Liver (tissue), 3 donors: ENCODE measurements around the gene ADAMTS2.

Source experiments
- CTCF ChIP-seq: fragments of 150-350 bp; IDR thresholded peaks from 2 replicates; pipeline ENCODE4 v1.5.1; 2017; ENCODE audit warnings: improper control_type of control experiment, low read depth, low read length; ENCODE audit not compliant: missing input control
- EGR1 ChIP-seq, 2 donors: IDR thresholded peaks; 2 replicates each; pipeline ENCODE4 v1.6.1; 2016 to 2018; ENCODE audit warnings: antibody characterized with exemption in 2 of 2, low read depth in 2 of 2
- JUND ChIP-seq, 2 donors: IDR thresholded peaks; 2 replicates each; pipeline ENCODE4 v1.6.1; 2016; ENCODE audit warnings: antibody characterized with exemption in 2 of 2
- RAD21 ChIP-seq, 2 donors: IDR thresholded peaks; 2 replicates each; pipeline ENCODE4 v1.6.1; 2016; ENCODE audit warnings: antibody characterized with exemption in 2 of 2, mild to moderate bottlenecking in 2 of 2
- SP1 ChIP-seq: IDR thresholded peaks from 2 replicates; pipeline ENCODE4 v1.6.1; 2018; ENCODE audit warnings: antibody characterized with exemption, mild to moderate bottlenecking
- TAF1 ChIP-seq: conservative IDR thresholded peaks from 2 replicates; pipeline ENCODE4 v1.6.1; 2016; ENCODE audit warnings: antibody characterized with exemption, mild to moderate bottlenecking
- YY1 ChIP-seq: IDR thresholded peaks from 2 replicates; pipeline ENCODE4 v1.6.1; 2016; ENCODE audit warnings: antibody characterized with exemption, mild to moderate bottlenecking
- TF ChIP-seq, protein P1 (sequence below): IDR thresholded peaks from 2 replicates; pipeline ENCODE4 v1.6.1; 2016; ENCODE audit warnings: antibody characterized with exemption
- TF ChIP-seq, protein P2 (sequence below): IDR thresholded peaks from 2 replicates; pipeline ENCODE4 v1.6.1; 2016; ENCODE audit warnings: antibody characterized with exemption, mild to moderate bottlenecking
- TF ChIP-seq, protein P3 (sequence below): IDR thresholded peaks from 2 replicates; pipeline ENCODE4 v1.6.1; 2016; ENCODE audit warnings: antibody characterized with exemption
- donor health status: healthy.
- donor health status: healthy.

DNA sequence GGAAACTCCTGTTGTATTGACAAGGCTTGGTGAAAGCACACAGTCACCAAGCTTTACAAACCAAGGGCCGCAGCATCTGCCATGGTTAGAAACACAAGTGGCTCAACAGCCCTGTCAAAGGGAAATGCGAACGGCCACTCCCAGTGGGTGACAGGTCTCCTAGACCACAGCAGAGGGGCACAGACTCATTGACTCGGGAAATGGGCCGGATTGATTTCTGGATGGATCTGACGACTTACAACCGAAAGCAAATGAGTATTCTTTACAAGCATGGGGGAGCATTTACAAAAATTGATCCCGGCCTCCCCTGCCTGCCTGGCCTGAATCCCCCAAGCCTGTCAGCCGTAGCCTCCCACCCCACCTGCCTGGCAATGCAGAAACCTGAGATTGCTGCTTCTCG lies 48.2 kb downstream of the ADAMTS2 start:
- no peak for TF ChIP-seq CTCF
- TF ChIP-seq JUND (IDR thresholded peaks at IDR 0.05): no peak
- TF ChIP-seq, protein P1, sequence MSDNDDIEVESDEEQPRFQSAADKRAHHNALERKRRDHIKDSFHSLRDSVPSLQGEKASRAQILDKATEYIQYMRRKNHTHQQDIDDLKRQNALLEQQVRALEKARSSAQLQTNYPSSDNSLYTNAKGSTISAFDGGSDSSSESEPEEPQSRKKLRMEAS: no peak
- TF ChIP-seq, protein P2, sequence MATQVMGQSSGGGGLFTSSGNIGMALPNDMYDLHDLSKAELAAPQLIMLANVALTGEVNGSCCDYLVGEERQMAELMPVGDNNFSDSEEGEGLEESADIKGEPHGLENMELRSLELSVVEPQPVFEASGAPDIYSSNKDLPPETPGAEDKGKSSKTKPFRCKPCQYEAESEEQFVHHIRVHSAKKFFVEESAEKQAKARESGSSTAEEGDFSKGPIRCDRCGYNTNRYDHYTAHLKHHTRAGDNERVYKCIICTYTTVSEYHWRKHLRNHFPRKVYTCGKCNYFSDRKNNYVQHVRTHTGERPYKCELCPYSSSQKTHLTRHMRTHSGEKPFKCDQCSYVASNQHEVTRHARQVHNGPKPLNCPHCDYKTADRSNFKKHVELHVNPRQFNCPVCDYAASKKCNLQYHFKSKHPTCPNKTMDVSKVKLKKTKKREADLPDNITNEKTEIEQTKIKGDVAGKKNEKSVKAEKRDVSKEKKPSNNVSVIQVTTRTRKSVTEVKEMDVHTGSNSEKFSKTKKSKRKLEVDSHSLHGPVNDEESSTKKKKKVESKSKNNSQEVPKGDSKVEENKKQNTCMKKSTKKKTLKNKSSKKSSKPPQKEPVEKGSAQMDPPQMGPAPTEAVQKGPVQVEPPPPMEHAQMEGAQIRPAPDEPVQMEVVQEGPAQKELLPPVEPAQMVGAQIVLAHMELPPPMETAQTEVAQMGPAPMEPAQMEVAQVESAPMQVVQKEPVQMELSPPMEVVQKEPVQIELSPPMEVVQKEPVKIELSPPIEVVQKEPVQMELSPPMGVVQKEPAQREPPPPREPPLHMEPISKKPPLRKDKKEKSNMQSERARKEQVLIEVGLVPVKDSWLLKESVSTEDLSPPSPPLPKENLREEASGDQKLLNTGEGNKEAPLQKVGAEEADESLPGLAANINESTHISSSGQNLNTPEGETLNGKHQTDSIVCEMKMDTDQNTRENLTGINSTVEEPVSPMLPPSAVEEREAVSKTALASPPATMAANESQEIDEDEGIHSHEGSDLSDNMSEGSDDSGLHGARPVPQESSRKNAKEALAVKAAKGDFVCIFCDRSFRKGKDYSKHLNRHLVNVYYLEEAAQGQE: no peak
- TF ChIP-seq, protein P3, sequence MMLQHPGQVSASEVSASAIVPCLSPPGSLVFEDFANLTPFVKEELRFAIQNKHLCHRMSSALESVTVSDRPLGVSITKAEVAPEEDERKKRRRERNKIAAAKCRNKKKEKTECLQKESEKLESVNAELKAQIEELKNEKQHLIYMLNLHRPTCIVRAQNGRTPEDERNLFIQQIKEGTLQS: no peak
- no peak for TF ChIP-seq YY1
- no peak for TF ChIP-seq TAF1
- no peak for TF ChIP-seq RAD21 (IDR thresholded peaks at IDR 0.05)
- no peak for TF ChIP-seq SP1
- TF ChIP-seq EGR1 (IDR thresholded peaks at IDR 0.05; ENCODE audit: low read depth in 2 of 2): no peak
